Endometrium (tissue), 2 donors: Measurements from ENCODE around the gene ARL5A.
"Not testable (repeated sequence)": the region's sequence is repeated elsewhere in the genome, so short reads cannot be mapped to it uniquely, and the experiment has no call there.

Experiments
- FAIRE-seq: peaks from 2 replicates; lab custom pipeline; 2012; peaks lifted over from hg19 to GRCh38; lab: Jason Lieb, UNC
- donor health status: control.
- donor health status: control.

ARL5A gene, protein sequence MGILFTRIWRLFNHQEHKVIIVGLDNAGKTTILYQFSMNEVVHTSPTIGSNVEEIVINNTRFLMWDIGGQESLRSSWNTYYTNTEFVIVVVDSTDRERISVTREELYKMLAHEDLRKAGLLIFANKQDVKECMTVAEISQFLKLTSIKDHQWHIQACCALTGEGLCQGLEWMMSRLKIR

DNA sequence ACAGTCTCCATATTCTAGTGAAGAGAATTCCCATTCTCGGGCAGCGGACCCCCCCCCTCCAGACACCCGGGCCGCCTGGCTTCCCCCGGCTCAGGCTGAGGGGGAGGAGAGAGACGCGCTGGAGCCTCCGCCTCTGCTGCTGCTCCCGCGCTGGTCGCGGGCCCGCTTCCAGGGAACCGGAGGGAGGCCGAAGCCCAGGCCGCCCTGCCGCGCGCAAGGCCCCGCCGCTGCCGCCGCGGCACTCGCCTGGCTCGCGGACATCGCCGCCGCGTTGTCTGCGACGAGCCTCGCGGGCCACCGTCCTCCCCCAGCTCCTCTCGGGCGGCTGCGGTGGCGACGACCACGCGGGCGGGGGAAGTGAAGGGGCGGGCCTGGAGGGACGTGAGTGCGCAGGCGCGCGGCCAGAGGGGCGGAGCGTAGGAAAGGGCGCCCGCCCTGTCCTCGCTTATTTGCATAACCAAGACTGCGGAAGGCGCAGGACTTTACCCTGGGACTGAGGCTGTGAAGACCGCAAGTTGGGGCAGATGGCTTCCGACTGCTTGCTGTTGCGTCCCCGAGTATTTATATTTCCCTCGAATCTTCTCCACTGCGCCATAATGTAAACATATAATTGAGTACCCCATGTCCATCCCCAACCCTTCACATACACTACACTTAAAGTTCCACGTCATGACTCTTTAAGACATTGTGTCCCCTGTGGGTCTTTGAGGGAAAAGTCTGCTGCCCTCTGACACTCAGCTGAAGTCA lies at the start of gene ARL5A:
Gene ARL5A, minus strand, starts transcription at position 279 of the 747 bp plus-strand sequence. Its CDS starts 245 bp downstream, at position 34.
- FAIRE-seq = no peak

DNA sequence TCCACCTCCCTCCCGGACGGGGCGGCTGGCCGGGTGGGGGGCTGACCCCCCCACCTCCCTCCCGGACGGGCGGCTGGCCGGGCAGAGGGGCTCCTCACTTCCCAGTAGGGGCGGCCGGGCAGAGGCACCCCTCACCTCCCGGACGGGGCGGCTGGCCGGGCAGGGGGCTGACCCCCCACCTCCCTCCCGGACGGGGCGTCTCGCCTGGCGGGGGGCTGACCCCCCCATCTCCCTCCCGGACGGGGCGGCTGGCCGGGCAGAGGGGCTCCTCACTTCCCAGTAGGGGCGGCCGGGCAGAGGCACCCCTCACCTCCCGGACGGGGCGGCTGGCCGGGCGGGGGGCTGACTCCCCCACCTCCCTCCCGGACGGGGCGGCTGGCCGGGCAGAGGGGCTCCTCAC lies 47.4 kb upstream of the ARL5A start:
- FAIRE-seq = not testable (repeated sequence)

DNA sequence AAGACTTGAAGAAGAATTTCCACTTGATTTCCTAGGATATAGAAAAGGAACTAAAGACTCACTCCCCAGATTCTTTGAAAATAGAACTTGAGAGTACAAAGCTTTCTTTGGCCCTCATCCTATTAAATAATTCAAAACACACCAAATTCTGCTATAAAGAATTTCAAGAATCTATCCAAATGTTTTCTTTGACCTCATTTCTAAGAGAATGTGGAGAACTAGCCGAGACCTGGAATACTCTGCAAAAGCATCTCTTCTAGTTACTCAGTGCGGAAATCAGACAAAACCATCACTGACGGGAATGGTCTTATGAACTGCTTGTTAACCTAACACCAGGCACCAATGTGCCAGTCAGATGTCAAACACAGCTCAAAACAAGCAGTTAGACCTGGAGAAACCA lies 44.2 kb upstream of the ARL5A start:
- peak; percentile 88 for FAIRE-seq

DNA sequence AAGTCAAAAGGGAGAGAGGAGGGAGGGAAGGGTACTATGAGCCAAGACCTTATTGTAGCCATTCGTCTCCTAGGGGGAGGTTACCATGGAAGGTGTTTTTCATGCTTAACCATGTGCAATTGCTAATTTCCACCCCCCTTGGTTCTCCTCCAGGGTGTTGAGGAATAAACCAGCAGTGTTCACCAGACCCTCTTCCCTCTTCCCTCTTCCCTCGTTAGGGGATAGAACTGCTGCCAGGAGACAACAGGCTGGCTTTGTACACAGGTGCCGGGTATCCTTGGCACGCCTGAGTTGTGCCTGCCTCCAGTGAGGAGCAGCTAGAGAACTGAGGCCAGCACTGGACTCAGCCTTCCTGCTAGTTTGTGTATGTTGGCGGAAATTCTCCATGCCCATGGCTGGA lies 41.1 kb upstream of the ARL5A start:
- no peak for FAIRE-seq

DNA sequence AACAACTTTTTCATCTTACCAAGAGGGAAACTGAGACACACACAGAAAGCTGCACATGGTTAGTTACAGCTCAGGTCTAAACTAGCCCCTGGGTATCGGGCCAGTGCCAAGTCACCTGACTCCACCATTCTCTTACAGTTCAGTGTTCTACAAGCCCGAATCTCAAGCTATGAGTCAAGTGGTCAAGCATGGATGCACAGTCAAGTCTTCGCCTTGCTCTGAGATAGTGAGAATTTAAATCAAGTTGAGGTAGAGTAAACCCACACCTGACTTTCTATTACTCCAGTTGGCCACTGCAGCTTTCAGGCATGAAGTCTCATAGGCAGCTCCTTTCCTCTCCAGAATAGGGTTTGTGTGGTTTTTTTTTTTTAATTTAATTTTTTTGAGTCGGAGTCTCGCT lies 34.5 kb upstream of the ARL5A start:
- no peak for FAIRE-seq

DNA sequence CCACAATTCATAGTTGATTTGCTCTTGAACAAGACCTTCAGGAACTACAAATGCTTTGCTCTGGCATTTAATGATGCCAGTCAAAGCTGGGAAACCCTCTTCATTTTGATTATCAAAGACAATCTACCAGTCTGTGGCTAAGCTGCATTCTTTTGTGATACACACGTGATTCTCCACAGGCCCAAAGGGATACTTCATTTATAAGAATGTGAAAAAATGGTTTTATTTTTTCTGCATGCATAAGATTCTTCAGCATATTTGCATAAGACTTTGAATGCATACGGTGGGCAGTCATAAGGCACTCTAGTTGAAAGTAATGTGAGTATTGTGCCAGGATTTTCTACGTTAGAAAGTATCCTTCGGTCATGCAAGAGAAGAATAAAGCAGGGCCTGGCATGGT lies 33.0 kb upstream of the ARL5A start:
- FAIRE-seq = no peak

DNA sequence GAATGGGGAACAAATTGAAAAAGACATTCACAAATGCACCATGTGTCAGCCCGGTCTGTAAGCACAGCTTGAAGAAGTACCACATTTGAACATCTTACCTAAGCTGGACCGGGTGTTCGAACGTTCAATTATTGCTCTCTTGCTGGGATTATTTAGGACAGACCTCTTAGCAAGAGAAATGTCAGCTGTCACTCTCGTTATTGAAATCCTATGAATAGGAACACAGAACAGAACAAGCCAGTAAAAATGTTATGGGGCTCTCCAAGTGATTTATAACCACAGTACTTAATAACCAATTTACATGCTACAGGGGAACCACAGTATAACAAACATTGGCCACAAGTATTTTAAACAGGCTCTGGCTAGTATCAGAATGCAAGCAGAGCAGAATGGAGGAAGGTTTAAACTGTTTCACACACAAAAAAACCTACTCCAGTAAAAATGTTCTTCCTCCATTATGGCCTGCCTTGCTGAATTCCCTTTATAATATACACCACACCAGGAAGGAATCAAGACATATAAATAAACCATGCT lies 32.5 kb upstream of the ARL5A start:
- peak; percentile 89 for FAIRE-seq

DNA sequence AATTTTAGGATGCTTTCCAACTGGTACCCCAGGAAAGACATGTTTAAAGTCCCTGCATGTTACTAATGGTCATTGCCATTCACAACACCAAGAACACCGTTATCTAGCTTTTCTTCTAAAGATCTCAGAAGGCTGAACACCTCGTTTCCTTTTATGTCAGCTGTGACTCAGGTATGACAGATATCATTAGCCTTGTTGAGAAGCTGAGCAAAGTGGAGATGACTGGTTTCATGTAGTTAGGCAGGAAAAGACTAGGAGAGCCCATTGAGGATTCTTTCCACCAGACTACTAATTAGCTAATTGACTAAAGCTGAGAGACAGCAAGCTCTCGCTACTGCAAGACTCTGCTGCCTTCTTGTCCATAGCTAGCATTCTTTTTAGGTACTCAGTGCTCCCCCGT lies 32.0 kb upstream of the ARL5A start:
- no peak for FAIRE-seq

DNA sequence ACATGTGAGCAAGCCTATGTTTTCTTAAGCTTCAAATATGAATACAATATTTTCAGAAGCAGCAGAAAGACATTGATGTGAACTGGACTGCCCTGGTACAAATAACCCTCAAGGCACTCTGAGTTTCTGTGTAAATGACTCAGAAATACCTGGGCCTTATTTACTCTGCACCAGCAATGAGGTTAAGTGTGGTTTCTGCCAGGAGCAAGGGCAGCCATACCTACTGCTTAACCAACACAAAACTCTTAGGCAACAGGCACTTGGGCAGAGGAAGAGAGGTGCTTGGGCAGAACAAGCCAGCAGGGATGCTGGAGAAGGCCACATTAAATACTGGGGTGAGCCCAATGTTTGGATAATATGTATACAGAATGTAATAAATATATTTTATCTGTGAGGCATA lies 29.4 kb upstream of the ARL5A start:
- FAIRE-seq = no peak

DNA sequence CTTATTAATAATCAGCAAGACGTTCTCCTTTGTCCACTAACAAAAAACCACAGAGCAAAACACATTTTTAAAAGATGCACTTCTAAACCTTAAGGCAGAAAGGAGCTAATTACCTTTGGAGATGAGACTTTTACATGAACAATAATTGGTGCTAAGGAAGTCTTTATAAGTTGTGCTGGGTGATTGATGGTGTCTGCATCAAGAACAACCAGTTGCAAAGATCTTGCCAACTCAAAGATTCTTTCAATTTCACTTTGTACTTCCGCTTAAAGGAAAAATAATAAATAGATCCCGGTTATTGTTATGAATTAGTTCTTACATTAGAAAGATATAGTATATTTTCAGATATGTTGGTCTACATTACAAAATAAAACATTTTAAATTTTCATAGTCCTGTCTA lies 26.9 kb upstream of the ARL5A start:
- no peak for FAIRE-seq

DNA sequence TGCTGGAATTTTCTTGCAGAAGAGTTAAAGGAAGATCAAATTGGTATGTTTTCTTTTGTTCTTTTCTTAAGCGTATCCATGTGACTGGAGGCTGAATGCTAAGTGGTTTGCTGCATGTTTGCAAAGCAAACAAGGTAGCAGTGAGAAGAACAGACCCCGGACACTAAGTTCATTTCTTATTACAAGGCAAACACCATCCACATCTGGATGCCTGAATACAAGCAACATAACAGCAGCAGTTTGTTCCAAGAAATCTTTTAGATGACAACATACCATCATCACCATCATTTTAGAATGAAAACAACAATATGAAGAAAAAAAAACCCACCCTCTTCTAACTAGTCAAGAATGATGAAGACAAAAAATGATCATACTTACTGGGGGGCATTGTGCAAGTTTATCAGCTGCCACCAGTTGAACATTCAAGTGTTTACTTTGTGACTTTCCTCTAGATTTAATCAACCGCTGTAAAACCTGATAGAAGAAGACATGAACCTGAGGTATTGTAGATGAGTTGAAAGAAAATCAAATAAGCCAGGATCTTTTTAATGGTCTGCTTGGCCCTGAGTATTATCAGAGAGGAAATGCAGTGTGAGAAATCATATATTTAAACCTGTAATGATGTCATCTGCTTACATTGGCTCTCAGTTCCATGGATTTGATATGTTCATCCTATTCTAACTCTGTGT lies 25.0 kb upstream of the ARL5A start:
- FAIRE-seq = no peak

DNA sequence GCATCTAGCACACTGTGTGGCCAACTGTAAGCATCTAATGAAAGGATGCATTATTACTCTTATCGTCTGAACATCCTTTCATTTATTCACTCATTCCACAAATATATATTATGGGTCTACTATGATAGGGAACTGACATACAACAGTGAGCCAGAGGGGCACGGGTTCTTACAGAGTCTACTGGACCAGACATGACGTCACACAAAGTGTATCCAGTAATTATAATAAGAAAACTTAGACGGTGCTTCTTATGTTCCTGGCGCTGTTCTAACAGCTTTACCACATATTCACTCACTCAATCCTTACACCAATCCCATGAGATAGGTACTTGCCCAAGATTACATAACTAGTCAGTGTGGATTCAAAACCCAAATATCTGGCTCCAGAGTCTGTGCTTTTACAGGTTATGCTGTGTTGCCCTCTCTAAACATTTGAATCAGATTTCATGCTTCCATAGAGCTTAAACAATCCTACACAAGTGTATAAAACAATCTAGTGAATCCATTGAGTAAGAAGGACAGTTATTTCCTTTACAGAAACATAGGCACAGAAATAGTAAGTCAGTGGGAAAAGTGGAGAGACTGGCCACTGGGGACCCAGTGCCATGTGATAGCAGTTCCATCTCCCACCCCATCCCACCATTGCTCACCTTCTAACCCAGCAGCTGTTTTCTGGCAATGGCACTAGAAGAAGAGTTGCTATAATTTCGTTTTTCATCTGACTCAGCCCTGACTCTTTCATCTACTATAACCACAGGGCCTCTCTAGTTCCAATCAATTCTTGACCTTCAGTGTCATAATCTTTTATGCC lies 24.2 kb upstream of the ARL5A start:
- no peak for FAIRE-seq

DNA sequence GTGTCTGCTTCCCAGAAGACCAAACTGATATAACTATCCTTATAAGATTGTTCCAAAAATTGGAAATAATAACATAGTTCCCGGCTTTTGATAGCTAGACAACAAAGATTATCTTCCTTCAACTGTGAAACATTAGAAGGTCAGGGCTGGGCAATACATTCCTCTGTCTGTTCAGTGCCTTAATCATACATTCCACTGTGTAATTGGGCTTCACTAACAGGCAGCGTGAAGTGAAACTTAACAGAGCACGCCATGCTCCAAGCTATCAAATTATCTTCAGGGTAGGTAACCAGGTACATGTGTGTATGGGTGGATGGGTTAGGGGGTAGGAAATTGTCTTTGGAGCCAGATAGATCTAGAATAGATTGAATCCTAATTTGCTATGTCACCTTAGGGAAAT lies 23.5 kb upstream of the ARL5A start:
- no peak for FAIRE-seq

DNA sequence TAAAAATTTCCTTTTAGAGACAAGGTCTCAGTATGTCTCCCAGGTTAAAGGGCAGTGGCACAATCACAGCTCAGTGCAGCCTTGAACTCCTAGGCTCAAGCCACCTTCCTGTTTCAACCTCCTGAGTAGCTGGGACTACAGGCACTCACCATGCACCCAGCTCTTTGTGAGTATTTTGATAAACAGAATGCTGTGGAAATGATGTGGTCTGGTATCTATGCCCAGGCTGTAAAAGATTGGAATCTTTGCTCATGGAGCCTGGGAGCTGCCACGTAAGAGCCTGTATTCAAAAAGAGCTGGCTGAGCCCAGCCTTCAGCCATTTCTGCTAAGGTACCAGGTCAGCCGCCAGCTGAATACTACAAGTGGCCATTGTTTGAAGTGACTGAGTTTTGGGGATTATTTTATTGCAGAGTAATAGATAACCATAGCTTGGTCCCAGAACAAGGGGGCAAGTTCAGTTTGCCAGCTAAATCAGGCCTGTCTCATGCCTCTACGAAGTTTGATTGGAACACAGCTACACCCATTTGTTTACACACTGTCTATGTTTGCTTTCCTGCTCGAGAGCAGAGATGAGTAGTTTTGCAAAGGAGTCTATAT lies 21.3 kb upstream of the ARL5A start:
- FAIRE-seq = no peak

DNA sequence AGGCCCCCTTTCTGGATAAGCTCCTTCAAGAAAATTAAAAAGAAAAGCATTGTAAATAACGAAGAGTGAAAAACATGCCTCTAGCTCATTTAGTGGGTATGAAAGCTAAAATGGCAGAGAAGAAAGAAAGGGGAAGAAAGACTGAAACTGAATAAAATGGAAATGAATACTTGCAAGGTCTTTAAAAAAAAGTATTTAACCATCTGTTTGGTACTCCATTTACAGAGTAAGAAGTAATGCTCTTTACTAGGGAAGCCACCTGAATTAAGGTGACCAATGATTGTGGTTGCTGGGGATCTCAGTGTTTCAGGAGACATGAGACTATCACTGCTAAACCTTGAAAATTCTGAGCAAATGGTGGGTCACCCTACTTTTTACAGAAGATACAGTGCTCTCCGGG lies 17.7 kb upstream of the ARL5A start:
- FAIRE-seq = no peak

DNA sequence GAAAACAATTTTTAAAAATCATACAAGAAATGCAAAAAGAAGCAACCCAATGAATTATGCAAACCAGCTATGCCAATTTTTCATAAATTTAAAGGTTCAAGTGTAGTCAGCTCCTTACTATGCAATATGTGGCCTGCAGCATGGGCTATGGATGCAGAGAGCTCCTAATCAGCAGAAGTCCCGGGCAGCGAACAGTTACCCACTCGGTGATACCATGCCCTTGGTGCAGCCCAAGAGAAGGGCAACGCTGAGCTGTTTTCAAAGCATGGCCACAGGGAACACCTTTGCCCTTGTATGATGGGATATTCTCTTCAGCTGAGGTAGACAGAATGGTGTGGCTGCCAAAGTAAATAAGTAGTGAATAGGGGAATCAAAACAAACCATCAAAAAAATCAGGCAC lies 17.3 kb upstream of the ARL5A start:
- no peak for FAIRE-seq

DNA sequence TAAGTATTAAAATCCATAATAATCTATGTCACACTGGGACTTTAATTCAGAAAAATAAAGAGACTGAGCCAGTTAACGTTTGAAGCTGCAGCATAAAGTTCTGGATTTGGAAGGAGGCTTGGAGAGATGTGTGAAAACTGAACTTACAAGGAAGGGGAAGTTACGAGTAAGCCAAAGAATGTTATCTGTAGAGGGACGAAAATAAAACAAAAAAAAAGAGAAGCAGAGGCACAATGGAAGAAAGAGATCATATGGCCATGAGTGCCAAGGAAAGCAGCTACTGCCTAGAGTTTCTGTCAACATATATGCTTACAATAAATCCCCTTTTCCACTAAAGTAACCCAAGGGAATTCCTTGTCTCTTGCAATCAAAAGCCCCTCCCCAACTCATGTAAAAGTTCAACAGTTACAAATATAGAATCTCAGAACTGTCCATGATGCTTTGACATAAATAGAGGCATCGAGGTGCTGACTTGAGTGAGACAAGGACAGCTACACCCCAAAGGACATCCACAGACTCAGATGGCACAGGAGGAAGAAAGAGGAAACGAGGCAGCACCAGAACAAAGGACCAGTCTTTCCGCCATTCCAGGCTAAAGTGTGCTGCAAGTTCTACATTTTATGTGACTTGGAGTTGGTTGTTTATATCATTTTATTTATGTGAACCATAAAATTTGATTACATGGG lies 16.1 kb upstream of the ARL5A start:
- FAIRE-seq = no peak

DNA sequence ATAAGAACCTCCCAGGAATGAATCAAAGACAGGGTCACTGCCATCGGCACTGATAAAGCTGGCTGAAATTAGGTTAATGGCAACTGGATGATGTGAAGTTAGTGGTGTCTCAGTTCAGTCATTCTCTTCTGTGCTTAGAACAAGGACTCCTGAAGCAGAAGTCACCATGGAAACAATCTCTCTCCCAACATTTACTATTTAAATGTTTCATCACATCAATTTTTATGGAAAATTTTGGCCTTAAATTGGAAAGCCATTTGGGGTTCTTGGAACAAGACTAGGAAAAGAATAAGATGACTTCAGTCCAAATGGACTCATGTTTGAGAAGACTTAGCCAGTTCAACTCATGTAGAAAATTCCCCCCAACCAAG lies 15.5 kb upstream of the ARL5A start:
- FAIRE-seq = no peak

DNA sequence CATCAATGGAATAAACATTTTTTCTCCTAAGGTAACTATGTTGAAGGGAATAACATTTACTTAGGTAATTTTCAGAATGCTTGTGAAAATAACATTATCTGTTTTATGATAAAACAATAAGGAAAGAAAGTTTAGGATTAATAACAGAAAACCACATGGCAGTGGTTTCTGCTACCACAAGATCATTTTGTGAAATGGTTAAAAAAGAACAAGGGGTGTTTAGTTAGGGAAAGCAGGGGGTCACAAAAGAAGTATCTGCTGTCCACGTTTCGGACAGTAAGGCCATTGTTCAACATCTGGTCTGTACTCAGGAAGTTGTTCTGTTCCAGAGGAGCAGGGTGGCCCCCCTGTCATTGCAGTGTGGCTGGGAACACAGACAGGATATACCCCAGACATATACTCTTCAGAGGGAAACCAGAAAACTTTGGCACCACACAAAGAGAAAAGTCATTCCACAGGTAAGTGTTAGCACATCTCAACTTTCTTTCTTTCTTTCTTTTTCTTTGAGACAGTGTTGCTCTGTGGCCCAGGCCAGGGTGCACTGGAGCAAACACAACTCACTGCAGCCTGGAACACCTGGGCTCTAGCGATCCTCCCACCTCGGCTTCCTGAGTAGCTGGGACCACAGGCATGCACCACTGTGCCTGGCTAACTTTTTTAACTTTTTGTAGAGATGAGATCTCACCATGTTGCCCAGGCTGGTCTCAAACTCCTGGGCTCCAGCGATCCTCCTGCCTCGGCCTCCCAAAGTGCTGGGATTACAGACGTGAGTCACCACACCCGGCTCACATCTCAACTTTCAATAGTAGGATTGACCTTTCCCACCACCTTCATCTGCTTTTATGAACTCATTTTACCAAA lies 14.8 kb upstream of the ARL5A start:
- FAIRE-seq = no peak

DNA sequence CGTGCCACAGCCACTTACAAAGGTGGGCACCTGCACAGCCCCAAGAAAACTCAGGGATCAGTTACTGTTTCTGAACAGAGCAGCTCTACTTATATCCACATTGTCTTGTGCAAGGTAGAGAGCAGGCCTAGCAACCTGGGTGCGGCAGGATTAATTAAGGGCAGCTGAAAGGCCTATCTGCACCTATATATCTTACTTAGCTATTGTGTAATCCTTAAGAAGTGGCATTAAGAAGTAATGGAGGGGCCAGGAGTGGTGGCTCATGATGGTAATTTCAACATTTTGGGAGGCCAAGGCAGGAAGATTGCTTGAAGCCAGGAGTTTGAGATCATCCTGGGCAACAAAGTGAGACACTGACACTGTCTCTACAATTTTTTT lies 12.8 kb upstream of the ARL5A start:
- no peak for FAIRE-seq
